Activated CD8-positive, alpha-beta memory T cell treated with anti-CD3 and anti-CD28 coated beads for 48 hours (primary cell): ENCODE measurements around the gene DPPA2.

Source experiments
- DNase-seq, 3 experiments: peaks; one replicate each; pipeline ENCODE4 v3.0.0-alpha.2; 2020; ENCODE audit warnings: low read depth in 2 of 3, low spot score in 2 of 3

The DPPA2 gene

GRCh38 chr3:109325657-109326056 lies 9.3 kb upstream of the DPPA2 start:
- DNase-seq, result no peak

GRCh38 chr3:109325109-109325508 lies 8.8 kb upstream of the DPPA2 start:
- DNase-seq, result no peak

GRCh38 chr3:109313061-109313460 lies 3.3 kb downstream of the DPPA2 start:
- no peak for DNase-seq

GRCh38 chr3:109297496-109297895 lies 18.8 kb downstream of the DPPA2 start:
- DNase-seq, result no peak

- DNase-seq, result no peak
Measured at GRCh38 chr3:109284071-109284470, 32.2 kb downstream of the DPPA2 start.

GRCh38 chr3:109278546-109278945 lies 37.8 kb downstream of the DPPA2 start:
- no peak for DNase-seq

GRCh38 chr3:109278141-109278540 lies 38.2 kb downstream of the DPPA2 start:
- no peak for DNase-seq

GRCh38 chr3:109275702-109276293 lies 40.5 kb downstream of the DPPA2 start:
- DNase-seq, result no peak

GRCh38 chr3:109270779-109271178 lies 45.5 kb downstream of the DPPA2 start:
- DNase-seq, result no peak

- DNase-seq, result no peak
Measured at GRCh38 chr3:109269577-109270275, 46.6 kb downstream of the DPPA2 start.

GRCh38 chr3:109268181-109268580 lies 48.1 kb downstream of the DPPA2 start:
- DNase-seq, result no peak

- DNase-seq, result no peak
Measured at GRCh38 chr3:109265295-109265694, 51.0 kb downstream of the DPPA2 start.

- no peak for DNase-seq
Measured at GRCh38 chr3:109257269-109257668, 59.0 kb downstream of the DPPA2 start.

- DNase-seq, result no peak
Measured at GRCh38 chr3:109254770-109255169, 61.5 kb downstream of the DPPA2 start.

GRCh38 chr3:109252641-109253040 lies 63.7 kb downstream of the DPPA2 start:
- DNase-seq, result no peak
